Measurements from ENCODE around the gene KLHDC4. TPM values are rescaled to one million over a fixed set of nuclear protein-coding genes. Genes with fewer than 3 reads are reported as not detected.

The KLHDC4 gene
- total and polyA plus RNA-seq, 9 of the 15 experiments (the other 6 are each of a cell fraction or from before 2014, with no cell fraction given) = 1.3 to 68.1 (median 32.8) TPM

DNA sequence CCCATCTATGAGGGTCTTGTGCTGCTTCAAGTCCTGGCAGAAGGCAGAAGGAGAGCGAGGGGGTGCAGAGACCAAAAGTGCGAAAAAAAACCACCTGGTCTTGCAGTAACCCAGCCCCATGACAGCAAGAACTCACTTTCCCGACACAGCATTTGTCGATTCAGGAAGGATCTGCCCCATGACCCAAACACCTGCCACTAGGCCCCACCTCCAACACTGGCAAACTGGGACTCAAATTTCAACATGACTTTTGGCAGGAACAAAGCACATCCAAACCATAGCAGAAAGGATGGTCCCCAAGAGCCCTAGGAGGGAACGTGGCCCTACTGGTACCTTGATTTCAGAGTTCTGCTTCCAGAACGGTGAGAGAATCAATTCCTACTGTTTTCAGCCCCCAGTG, 34.7 kb upstream of the KLHDC4 start:
- Histone ChIP-seq H3K4me1 (replicated peaks in 1 of 2; ENCODE audit: control insufficient read depth in 2 of 2, insufficient read depth in 2 of 2, low read length in 2 of 2) (peaks cover 0 to 9% of the 10 kb centered on the region in 2 experiments; a peak in 2 of 5 replicates), H3K27me3 (ENCODE audit: control insufficient read depth in 2 of 2, insufficient read depth in 2 of 2, low read length in 2 of 2) (peaks cover 0 to 15% of the 10 kb centered on the region in 2 experiments; a peak in 2 of 5 replicates), H4K20me1 (replicated peaks; ENCODE audit: control insufficient read depth, insufficient read depth, low read length) (no peaks in the 10 kb centered on the region), H3K4me2 (ENCODE audit: insufficient read depth, low read length) (no peak overlapping the region), H3K9me1 (ENCODE audit: control insufficient read depth, insufficient read depth, low read length) (no peaks in the 10 kb centered on the region), H3K9ac (ENCODE audit: insufficient read depth in 1 of 2, low read depth in 2 of 2, low read length in 2 of 2) (no peak overlapping the region), H3K9me3 (replicated peaks; ENCODE audit: control insufficient read depth, insufficient read depth, low read depth, low read length) (0 out of 2 replicates have a peak, but pooled peaks cover 2% of the 10 kb centered on the region), H3K79me2 (ENCODE audit: control insufficient read depth, insufficient read depth, low read length) (no peaks in the 10 kb centered on the region), H3K27ac (ENCODE audit: extremely low read depth, low read depth, low read length) (no peak overlapping the region), H2AFZ (ENCODE audit: low read depth, low read length) (no peak overlapping the region), H3K4me3 (no peak overlapping the region), H3K36me3 (ENCODE audit: control insufficient read depth, insufficient read depth, low read length) (no peaks in the 10 kb centered on the region)
- FAIRE-seq = no peak
- BruUV-seq (replicated peaks) = no TSS peak
- no peak for TF ChIP-seq ZNF707 (CRISPR knock-in tag; conservative IDR thresholded peaks at IDR 0.05)
- no peak for TF ChIP-seq NFATC3 (IDR thresholded peaks at IDR 0.05)
- no peak for TF ChIP-seq MCM5 (IDR thresholded peaks at IDR 0.05; ENCODE audit: low read depth)
- TF ChIP-seq STAT5A (IDR thresholded peaks at IDR 0.05; ENCODE audit: borderline replicate concordance, low read length) = no peak
- TF ChIP-seq JUN (IDR thresholded peaks at IDR 0.05; ENCODE audit: borderline replicate concordance, low read depth, low read length) = no peak
- TF ChIP-seq JUN (CRISPR knock-in tag; IDR thresholded peaks at IDR 0.05; ENCODE audit: borderline replicate concordance) = no peak
- TF ChIP-seq, protein P1, sequence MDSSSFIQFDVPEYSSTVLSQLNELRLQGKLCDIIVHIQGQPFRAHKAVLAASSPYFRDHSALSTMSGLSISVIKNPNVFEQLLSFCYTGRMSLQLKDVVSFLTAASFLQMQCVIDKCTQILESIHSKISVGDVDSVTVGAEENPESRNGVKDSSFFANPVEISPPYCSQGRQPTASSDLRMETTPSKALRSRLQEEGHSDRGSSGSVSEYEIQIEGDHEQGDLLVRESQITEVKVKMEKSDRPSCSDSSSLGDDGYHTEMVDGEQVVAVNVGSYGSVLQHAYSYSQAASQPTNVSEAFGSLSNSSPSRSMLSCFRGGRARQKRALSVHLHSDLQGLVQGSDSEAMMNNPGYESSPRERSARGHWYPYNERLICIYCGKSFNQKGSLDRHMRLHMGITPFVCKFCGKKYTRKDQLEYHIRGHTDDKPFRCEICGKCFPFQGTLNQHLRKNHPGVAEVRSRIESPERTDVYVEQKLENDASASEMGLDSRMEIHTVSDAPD (CRISPR knock-in tag; IDR thresholded peaks at IDR 0.05) = no peak
- no peak for TF ChIP-seq POLR3G (IDR thresholded peaks at IDR 0.05; ENCODE audit: extremely low read depth, insufficient read length, insufficient replicate concordance)
- TF ChIP-seq, protein P2, sequence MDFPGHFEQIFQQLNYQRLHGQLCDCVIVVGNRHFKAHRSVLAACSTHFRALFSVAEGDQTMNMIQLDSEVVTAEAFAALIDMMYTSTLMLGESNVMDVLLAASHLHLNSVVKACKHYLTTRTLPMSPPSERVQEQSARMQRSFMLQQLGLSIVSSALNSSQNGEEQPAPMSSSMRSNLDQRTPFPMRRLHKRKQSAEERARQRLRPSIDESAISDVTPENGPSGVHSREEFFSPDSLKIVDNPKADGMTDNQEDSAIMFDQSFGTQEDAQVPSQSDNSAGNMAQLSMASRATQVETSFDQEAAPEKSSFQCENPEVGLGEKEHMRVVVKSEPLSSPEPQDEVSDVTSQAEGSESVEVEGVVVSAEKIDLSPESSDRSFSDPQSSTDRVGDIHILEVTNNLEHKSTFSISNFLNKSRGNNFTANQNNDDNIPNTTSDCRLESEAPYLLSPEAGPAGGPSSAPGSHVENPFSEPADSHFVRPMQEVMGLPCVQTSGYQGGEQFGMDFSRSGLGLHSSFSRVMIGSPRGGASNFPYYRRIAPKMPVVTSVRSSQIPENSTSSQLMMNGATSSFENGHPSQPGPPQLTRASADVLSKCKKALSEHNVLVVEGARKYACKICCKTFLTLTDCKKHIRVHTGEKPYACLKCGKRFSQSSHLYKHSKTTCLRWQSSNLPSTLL (IDR thresholded peaks at IDR 0.05) = no peak
- TF ChIP-seq, protein P3, sequence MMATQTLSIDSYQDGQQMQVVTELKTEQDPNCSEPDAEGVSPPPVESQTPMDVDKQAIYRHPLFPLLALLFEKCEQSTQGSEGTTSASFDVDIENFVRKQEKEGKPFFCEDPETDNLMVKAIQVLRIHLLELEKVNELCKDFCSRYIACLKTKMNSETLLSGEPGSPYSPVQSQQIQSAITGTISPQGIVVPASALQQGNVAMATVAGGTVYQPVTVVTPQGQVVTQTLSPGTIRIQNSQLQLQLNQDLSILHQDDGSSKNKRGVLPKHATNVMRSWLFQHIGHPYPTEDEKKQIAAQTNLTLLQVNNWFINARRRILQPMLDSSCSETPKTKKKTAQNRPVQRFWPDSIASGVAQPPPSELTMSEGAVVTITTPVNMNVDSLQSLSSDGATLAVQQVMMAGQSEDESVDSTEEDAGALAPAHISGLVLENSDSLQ (IDR thresholded peaks at IDR 0.05) = no peak
- no peak for TF ChIP-seq HEY1 (CRISPR knock-in tag; IDR thresholded peaks at IDR 0.05; ENCODE audit: borderline replicate concordance)
- TF ChIP-seq, protein P4, sequence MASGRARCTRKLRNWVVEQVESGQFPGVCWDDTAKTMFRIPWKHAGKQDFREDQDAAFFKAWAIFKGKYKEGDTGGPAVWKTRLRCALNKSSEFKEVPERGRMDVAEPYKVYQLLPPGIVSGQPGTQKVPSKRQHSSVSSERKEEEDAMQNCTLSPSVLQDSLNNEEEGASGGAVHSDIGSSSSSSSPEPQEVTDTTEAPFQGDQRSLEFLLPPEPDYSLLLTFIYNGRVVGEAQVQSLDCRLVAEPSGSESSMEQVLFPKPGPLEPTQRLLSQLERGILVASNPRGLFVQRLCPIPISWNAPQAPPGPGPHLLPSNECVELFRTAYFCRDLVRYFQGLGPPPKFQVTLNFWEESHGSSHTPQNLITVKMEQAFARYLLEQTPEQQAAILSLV (tag; IDR thresholded peaks at IDR 0.05) = no peak
- TF ChIP-seq, protein P5, sequence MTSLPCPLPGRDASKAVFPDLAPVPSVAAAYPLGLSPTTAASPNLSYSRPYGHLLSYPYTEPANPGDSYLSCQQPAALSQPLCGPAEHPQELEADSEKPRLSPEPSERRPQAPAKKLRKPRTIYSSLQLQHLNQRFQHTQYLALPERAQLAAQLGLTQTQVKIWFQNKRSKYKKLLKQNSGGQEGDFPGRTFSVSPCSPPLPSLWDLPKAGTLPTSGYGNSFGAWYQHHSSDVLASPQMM (CRISPR knock-in tag; IDR thresholded peaks at IDR 0.05) = no peak
- no peak for TF ChIP-seq ZZZ3 (IDR thresholded peaks at IDR 0.05)
- TF ChIP-seq CAMTA2 (CRISPR knock-in tag; conservative IDR thresholded peaks at IDR 0.05) = no peak
- no peak for TF ChIP-seq JUNB (CRISPR knock-in tag; conservative IDR thresholded peaks at IDR 0.05)
- no peak for TF ChIP-seq MYC (IDR thresholded peaks at IDR 0.05; ENCODE audit: low read depth, low read length)
- no peak for TF ChIP-seq MYC (CRISPR knock-in tag; IDR thresholded peaks at IDR 0.05; ENCODE audit: borderline replicate concordance, low read depth)
- ATAC-seq = no peak
- in situ Hi-C loops (cut with MboI) (no loop called here), intact Hi-C loops (cut with micrococcal nuclease) (no loop called here)
- 30% methylated on average over 6 of the region's 6 CpGs for WGBS (ENCODE audit: insufficient coverage, low coverage, missing lambda C conversion rate)
- POLR2A ChIA-PET = interaction anchor here (0.6 kb wide), 1 partner anchor 177 kb away, joined by 3 read pairs; no protein-coding TSS in a partner anchor
- no peak for DNase-seq (ENCODE audit: extremely low read depth in 1 of 4, low spot score in 3 of 4)
- CTCF ChIA-PET (ENCODE audit: low intra/inter-chr PET ratio) = no interaction called here
